GM19397 (cell line): Measurements from ENCODE around the gene CDCP1.
"Not testable (repeated sequence)": the region's sequence is repeated elsewhere in the genome, so short reads cannot be mapped to it uniquely, and the experiment has no call there.

ENCODE experiments used
- ATAC-seq: cut with Tn5 transposase; IDR thresholded peaks from one replicate; pipeline ENCODE4 v1.9.1; 2021; ENCODE audit warnings: mild to moderate bottlenecking, moderate library complexity; ENCODE audit not compliant: unreplicated experiment

CDCP1 gene

DNA sequence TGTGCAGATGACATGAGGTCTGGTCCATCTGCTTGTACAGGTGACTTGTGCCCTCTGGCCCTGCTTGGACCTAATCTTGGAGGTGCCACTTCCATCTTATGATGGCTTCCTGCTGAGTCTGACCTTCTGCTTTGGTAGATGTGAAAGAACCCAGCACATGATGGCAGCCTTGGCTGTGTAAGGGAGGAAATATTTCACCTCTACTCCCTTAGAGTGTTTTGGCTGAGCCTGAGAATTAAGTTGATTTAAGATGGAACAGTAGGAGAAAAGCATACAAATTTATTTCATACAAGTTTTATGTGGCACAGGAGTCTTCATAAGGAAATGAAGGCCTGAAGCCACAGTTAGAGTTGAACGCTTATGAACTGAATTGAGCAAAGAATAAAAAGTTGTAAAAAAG lies 27.6 kb upstream of the CDCP1 start:
- no peak for ATAC-seq

DNA sequence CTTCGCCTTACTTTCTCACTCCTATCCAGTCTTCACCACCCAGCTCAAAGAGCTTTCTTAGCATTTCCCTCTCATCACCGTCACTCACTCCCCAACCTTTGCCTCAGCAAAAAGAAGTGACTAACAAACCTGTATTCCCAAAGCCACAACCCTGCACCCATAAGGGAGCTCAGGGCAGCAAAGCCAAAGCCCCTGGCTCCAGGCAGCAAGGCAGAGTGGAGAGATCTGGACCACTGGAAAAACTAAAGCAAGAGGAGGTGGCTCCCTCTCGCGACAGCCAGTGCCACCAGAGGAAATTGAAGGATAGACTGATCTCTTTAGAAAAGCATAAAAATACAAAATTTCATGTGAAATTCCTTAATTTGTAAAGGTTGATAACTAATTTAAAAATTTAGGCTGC lies 25.1 kb upstream of the CDCP1 start:
- ATAC-seq: no peak

DNA sequence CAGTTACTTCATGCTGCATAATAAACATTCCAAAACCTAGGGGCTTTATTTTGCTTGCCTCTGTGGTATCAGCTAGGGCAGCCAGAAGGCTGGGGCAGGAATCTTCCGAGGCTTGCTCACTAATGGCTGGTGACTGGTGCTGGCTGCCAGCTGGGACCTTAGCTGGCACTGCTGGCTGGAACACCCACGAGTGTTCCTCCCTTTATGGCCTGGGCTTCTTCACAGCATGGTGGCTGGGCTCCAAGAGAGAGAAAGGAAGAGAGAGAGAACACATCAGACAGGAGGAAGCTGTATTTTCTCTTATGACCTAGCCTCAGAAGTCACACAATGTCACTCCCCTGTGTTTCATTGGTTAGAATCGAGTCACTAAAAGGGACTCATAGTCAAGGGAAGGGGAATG lies 23.9 kb upstream of the CDCP1 start:
- ATAC-seq: no peak

- no peak for ATAC-seq
Observed at GRCh38 chr3:45169125-45169904, 23.1 kb upstream of the CDCP1 start.

DNA sequence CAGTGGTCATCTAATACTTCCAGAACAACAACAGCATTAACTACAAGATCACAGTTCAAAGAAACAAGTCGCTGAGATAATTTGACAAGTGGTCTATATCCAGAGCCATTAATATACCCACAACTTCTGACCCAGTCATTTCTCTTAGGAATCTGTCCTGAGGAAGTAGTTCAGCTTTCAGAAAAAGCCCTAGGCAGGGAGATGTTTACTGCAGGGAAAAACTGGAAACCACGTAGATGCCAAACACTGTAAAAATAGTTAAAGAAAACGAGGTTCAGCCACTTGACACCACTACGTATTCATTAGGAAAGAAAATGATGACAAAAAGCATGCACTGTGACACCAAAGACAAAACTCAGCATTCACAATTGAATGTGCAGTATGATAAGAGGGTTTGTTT lies 22.3 kb upstream of the CDCP1 start:
- ATAC-seq: no peak

DNA sequence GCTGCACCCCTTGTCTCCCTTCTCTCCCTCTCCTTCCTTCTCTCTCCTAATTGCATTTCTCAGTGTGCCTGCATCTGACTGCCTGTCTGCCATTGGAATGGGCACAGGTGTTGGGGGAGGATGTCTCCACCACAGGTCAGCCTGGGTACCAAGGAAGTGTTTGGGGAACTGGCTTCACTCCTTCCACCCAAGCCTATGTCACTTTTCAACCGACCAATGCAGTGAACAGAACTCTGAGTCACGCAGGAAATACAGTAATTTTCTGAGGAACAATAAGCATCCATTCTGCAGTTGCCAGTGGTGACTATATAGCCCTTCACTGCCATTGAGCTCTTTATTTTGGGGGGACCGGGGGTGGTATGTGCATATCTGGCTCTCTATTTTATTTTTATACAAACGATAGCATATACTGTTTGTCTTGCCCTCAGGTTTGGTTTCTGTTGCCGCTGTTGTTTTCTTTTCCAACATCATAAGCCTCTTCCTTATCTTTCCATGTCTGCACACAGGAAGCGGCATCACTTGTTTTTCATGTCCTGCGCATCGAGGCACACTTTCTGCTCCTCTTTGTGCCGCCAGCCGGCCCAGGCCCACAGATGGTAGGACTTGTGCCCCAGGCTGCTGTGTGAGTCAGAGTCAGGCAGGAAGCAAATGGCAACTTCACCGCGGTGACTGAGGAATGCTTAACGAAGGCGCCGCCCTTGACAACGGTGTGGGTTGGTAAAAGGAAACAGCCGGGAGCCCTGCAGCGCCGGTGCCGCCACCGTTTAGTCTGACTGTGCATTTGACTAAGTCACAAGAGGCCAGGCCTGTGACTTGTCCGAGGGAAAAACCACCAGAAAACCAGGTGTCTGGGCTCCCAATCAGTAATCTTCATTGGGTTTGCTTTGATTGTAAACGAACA lies 21.1 kb upstream of the CDCP1 start:
- ATAC-seq: peak; percentile 73

GRCh38 chr3:45166321-45166879 lies 20.2 kb upstream of the CDCP1 start:
- ATAC-seq: no peak

DNA sequence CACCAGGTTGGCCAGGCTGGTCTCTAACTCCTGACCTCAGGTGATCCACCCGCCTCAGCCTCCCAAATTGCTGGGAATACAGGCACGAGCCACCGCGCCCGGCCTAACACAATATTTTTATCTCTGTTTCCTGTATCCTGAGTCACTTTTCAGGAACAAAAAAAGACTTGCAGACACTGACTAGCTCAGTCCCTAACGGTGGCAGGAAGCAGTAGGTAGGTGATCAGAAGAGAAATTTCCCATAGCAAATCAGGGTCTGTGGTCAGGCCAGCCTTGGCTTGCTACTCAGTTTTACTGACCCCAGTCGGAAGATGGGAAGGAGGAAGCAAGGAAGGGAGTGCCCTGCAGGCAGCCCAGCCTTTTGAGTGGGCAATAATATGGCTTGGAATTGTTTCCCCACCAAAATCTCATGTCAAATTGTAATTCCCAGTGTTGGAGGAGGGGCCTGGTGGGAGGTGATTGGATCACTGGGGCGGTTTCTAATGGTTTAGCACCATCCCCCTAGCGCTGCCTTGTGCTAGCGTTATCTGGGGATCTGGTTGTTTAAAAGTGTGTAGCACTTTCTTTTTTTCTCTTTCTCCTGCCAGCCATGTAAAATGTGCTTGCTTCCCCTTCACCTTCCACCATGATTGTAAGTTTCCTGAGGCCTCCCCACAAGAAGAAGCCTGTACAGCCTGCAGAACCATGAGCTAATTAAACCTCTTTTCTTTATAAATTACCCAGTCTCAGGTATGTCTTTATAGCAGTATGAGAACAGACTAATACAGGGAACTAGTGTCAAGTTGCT lies 19.5 kb upstream of the CDCP1 start:
- ATAC-seq: no peak

DNA sequence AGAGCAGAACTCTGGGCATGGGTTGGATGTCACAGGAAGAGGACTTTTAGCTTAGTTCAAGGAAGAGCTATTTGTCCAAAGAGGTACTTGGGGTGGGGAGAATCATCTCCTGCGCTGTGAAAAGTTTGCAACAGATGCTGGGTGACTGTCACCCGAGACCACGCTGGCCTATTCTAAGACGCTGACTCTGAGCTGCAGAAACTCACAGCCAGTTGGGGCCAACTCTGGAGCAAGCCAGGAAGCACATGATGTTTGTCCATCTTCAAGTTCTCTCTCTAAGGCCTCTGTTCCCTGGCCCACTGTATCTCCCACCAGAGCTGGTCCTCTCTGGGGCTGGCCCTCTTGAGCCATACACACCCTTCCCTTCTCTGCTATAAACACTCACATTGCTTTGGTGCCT lies 17.9 kb upstream of the CDCP1 start:
- ATAC-seq: no peak

- no peak for ATAC-seq
Observed at GRCh38 chr3:45163481-45163880, 17.3 kb upstream of the CDCP1 start.

DNA sequence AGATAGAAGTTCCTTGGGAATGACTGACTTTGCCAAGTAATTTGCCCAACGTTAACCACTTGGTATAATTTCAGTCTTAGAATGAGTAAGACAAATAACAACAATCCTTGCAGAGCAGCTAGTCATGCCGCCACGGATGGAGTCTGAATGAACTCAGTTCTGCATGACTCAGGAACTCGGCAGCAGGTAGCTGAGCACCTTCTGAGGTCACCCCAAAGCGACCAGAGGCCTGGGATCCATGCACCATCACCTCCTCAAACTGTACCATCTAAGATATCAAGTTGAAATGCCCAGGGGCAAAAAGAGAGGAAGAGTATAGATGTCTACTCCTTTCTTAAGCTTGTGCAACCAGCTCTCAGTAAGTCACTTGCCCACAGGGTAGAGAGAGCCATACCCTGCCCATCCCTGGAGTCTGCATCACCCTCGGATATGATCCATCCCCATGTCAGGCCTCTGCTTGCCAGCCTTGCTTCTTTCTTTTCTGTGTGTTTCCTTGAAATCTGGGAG lies 8.5 kb upstream of the CDCP1 start:
- ATAC-seq: no peak

- ATAC-seq: no peak
Observed at GRCh38 chr3:45153658-45154437, 7.7 kb upstream of the CDCP1 start.

DNA sequence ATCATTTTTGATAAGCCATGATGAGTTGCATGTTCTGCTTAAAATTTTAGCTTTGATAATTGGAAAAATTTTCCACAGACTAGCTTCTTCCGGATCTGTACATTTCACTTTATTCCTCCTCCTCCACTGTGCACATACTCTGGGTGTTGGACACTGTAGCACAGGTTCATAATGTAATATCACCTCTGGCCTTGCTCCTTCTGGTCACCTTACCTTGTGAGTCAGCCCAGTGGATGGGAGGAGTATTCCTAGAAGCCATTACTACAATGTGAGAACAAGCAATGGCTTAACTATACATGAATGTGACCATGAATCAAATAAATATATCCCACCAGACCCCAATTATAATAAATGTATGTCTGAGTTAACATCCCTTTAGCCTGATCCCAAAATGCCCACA lies 6.1 kb upstream of the CDCP1 start:
- ATAC-seq: no peak

- ATAC-seq: no peak
Observed at GRCh38 chr3:45151100-45151499, 4.9 kb upstream of the CDCP1 start.

DNA sequence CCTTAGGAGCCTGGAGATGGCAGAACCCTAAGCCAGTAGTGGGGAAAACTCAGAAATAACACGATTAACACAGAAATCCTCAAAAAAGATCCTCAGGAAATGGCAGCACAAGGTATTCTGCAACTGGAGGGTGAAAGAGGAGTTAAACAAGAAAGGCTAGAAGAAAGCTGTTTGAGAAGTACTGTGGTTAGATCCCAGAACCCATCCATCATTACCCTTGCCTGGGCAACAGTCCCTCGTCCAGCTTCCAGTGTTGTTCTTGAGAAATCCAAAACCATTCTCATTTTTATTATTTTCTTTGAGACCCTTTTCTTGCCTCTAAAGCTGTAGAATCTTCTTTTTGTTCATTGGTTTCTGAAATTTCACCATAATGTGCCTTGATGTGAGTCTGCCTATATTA lies 2.7 kb upstream of the CDCP1 start:
- no peak for ATAC-seq

DNA sequence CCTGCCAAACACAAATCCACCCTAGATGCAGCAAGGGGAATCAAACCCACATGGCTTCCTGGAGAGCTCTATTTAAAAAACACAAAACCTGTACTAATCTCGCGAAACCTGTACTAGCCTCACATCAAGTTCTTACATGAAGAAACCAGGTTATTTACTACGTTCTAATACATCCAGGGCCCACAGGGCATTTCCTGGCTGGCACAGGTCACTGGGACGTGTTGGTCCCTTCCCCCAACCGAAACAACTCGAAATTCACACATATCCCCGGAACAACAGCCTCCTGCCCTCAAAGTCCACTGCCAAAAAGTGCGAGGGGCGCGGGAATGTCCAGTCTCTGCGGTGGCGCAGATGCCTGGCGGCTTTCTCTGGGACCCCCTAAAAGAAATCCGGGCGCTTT lies 955 bp downstream of the CDCP1 start:
- no peak for ATAC-seq

GRCh38 chr3:45143673-45144671 lies 2.2 kb downstream of the CDCP1 start:
- ATAC-seq: peak; percentile 51

- not testable (repeated sequence) for ATAC-seq
Observed at GRCh38 chr3:45140770-45141155, 5.4 kb downstream of the CDCP1 start.
